SU-DHL-6 (cell line): Measurements from ENCODE around the gene DUSP22.

ENCODE experiments used
- H2AFZ ChIP-seq: fragments of 200-600 bp; sonication (generic); 2 replicates; pipeline ENCODE4 v1.6.1; 2014; ENCODE audit warnings: low read depth, mild to moderate bottlenecking, moderate library complexity, mixed read lengths, antibody characterized with exemption, low read length; ENCODE audit not compliant: severe bottlenecking
- H3F3A ChIP-seq: fragments of 200-600 bp; shearing (Covaris generic); 2 replicates; pipeline ENCODE4 v1.6.0; 2016; ENCODE audit warnings: antibody characterized with exemption, mild to moderate bottlenecking; ENCODE audit not compliant: insufficient read depth
- H3K27ac ChIP-seq: fragments of 200-600 bp; sonication (generic); 2 replicates; pipeline ENCODE4 v1.5.1; 2016; ENCODE audit warnings: low read depth, mild to moderate bottlenecking, low read length, moderate library complexity, mixed read lengths
- H3K27me3 ChIP-seq: fragments of 200-600 bp; sonication (generic), shearing (Covaris generic); 2 replicates; pipeline ENCODE4 v1.6.0; 2014; ENCODE audit warnings: mild to moderate bottlenecking, low read length
- H3K36me3 ChIP-seq: fragments of 200-600 bp; sonication (generic); 2 replicates; pipeline ENCODE4 v1.6.1; 2014; ENCODE audit warnings: mild to moderate bottlenecking, low read length, mixed read lengths
- H3K4me2 ChIP-seq: fragments of 300-600, 200-600 bp; shearing (Covaris generic), sonication (generic); 2 replicates; pipeline ENCODE4 v1.6.0; 2014; ENCODE audit warnings: low read length, low read depth, mild to moderate bottlenecking; ENCODE audit not compliant: poor library complexity, severe bottlenecking
- H3K4me3 ChIP-seq: fragments of 200-600 bp; sonication (generic); 2 replicates; pipeline ENCODE4 v1.5.1; 2014; ENCODE audit warnings: antibody characterized with exemption, low read length, mild to moderate bottlenecking, mixed read lengths; ENCODE audit not compliant: insufficient read depth, poor library complexity, severe bottlenecking
- H3K79me2 ChIP-seq: fragments of 200-600 bp; sonication (generic); 2 replicates; pipeline ENCODE4 v1.6.1; 2014; ENCODE audit warnings: mild to moderate bottlenecking, low read length, moderate library complexity; ENCODE audit not compliant: insufficient read depth
- H3K9ac ChIP-seq: fragments of 200-600 bp; sonication (generic); 2 replicates; pipeline ENCODE4 v1.7.0; 2014; ENCODE audit warnings: mild to moderate bottlenecking, low read length
- H3K9me2 ChIP-seq: fragments of 200-600 bp; sonication (generic); replicated peaks from 2 replicates; pipeline ENCODE4 v1.6.1; 2014; ENCODE audit warnings: low read length; ENCODE audit not compliant: insufficient read depth
- H3K9me3 ChIP-seq: fragments of 200-600 bp; sonication (generic); 2 replicates; pipeline ENCODE4 v1.6.1; 2014; ENCODE audit warnings: low read length, mixed read lengths; ENCODE audit not compliant: insufficient read depth
- H4K20me1 ChIP-seq: fragments of 200-600 bp; sonication (generic); 2 replicates; pipeline ENCODE4 v1.6.1; 2014; ENCODE audit warnings: low read depth, mild to moderate bottlenecking, antibody characterized with exemption, low read length, moderate library complexity, mixed read lengths
- EZH2phosphoT487 ChIP-seq: fragments of 200-600 bp; sonication (generic), shearing (Covaris generic); conservative IDR thresholded peaks from 2 replicates; pipeline ENCODE4 v1.6.1; 2018; ENCODE audit warnings: mild to moderate bottlenecking, antibody characterized with exemption, low read length, moderate library complexity, mixed read lengths
- TF ChIP-seq, protein P1 (sequence below): fragments of 200-600 bp; sonication (generic); IDR thresholded peaks from one replicate; pipeline ENCODE4 v1.5.1; 2017; ENCODE audit warnings: antibody characterized with exemption, mild to moderate bottlenecking, low read length, moderate library complexity; ENCODE audit not compliant: insufficient read depth, poor library complexity, severe bottlenecking

The DUSP22 gene

GRCh38 chr6:356828-357251, 64.6 kb downstream of the DUSP22 start:
- H3K4me3 ChIP-seq: no peak overlapping the region
- H3K27me3 ChIP-seq: no peaks in the 10 kb centered on the region
- H3K9me2 ChIP-seq: no peaks in the 10 kb centered on the region
- peak overlapping the region; percentile 5; the same call in 1 of the 2 replicates for H3K9ac ChIP-seq
- 0 out of 2 replicates have a peak, but pooled peaks cover 5% of the 10 kb centered on the region for H3F3A ChIP-seq
- peak overlapping the region; percentile 8 for H2AFZ ChIP-seq
- H3K27ac ChIP-seq: peak overlapping the region; percentile 58
- H3K79me2 ChIP-seq: no peaks in the 10 kb centered on the region
- no peak for TF ChIP-seq EZH2phosphoT487
- TF ChIP-seq, protein P1, sequence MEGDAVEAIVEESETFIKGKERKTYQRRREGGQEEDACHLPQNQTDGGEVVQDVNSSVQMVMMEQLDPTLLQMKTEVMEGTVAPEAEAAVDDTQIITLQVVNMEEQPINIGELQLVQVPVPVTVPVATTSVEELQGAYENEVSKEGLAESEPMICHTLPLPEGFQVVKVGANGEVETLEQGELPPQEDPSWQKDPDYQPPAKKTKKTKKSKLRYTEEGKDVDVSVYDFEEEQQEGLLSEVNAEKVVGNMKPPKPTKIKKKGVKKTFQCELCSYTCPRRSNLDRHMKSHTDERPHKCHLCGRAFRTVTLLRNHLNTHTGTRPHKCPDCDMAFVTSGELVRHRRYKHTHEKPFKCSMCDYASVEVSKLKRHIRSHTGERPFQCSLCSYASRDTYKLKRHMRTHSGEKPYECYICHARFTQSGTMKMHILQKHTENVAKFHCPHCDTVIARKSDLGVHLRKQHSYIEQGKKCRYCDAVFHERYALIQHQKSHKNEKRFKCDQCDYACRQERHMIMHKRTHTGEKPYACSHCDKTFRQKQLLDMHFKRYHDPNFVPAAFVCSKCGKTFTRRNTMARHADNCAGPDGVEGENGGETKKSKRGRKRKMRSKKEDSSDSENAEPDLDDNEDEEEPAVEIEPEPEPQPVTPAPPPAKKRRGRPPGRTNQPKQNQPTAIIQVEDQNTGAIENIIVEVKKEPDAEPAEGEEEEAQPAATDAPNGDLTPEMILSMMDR: no peak
- no peaks in the 10 kb centered on the region for H4K20me1 ChIP-seq
- no peaks in the 10 kb centered on the region for H3K9me3 ChIP-seq
- peak overlapping the region; percentile 18 for H3K4me2 ChIP-seq
- no peaks in the 10 kb centered on the region for H3K36me3 ChIP-seq

DNA sequence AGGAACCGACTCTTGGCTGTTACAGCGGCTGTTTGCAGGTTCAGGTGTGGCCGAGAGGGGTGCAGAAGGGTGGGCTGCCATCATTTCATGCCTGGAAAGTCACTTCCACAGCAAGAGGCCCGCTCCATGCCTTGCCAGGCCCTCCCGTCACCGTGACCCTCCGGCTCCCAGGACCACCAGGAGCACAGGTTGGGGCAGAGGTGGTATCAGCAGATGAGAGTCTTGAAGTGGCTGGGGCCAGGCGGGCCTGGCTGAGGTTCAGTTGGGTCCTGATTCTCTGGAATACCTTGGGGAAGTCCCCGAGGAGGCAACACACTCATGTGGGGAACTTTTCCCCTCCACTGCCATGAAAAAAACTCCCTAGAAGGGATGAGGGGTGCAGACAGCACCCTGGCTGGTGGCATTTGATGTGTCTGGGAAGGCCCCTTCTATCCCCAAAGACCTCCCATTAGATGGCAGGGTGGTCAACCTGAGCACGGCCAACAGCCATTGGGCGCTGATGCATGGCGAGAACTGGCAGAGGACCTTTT, 65.0 kb downstream of the DUSP22 start:
- H3K4me3 ChIP-seq: no peak overlapping the region
- H3K36me3 ChIP-seq: no peaks in the 10 kb centered on the region
- H3K9me3 ChIP-seq: no peaks in the 10 kb centered on the region
- no peaks in the 10 kb centered on the region for H4K20me1 ChIP-seq
- no peaks in the 10 kb centered on the region for H3K9me2 ChIP-seq
- peak overlapping the region; percentile 5; the same call in 1 of the 2 replicates for H3K9ac ChIP-seq
- 0 out of 2 replicates have a peak, but pooled peaks cover 5% of the 10 kb centered on the region for H3F3A ChIP-seq
- H2AFZ ChIP-seq: no peak overlapping the region
- H3K27me3 ChIP-seq: no peaks in the 10 kb centered on the region
- no peaks in the 10 kb centered on the region for H3K79me2 ChIP-seq
- TF ChIP-seq EZH2phosphoT487: no peak
- TF ChIP-seq, protein P1: no peak
- H3K4me2 ChIP-seq: peak overlapping the region; percentile 13
- H3K27ac ChIP-seq: peak overlapping the region; percentile 58

DNA sequence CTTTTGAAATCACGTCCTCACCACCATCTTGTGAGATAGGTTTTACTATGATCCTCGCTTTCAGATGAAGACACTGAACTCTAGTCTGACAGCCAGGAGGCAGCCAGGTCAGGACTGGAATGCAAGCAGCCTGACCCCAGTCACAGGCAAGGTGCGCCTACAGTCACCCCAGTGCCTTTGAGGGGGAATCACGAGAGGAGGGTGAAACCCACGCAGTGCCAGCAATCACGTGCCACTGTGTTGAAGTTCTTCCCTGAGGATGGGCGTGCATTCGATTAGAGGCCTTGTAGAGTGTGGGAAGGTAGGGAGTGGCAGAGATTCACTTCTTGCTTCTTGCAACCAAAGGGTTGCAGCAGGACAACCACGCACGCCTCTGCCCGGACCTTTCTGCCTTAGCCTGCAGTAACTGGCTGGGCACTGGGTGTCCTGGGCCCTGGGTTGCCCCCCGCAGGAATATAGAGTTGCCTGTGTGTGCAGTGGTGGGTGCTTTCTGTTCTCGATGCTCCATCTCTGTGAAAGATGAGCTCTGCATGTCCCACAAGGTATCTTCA, 65.6 kb downstream of the DUSP22 start:
- Histone ChIP-seq H3K27ac (no peak overlapping the region), H4K20me1 (no peaks in the 10 kb centered on the region), H3K9me2 (no peaks in the 10 kb centered on the region), H3K4me2 (no peak overlapping the region), H3K27me3 (no peaks in the 10 kb centered on the region), H2AFZ (no peak overlapping the region), H3F3A (0 out of 2 replicates have a peak, but pooled peaks cover 5% of the 10 kb centered on the region), H3K9me3 (no peaks in the 10 kb centered on the region), H3K36me3 (no peaks in the 10 kb centered on the region), H3K9ac (no peak overlapping the region), H3K79me2 (no peaks in the 10 kb centered on the region), H3K4me3 (no peak overlapping the region)
- no peak for TF ChIP-seq EZH2phosphoT487

- Histone ChIP-seq H3K4me2 (no peak overlapping the region), H3K27me3 (no peaks in the 10 kb centered on the region), H3K9me3 (no peaks in the 10 kb centered on the region), H4K20me1 (no peaks in the 10 kb centered on the region), H3K9me2 (no peaks in the 10 kb centered on the region), H3K27ac (no peak overlapping the region), H3K79me2 (no peaks in the 10 kb centered on the region), H3F3A (0 out of 2 replicates have a peak, but pooled peaks cover 5% of the 10 kb centered on the region), H3K4me3 (no peak overlapping the region), H3K9ac (no peak overlapping the region), H2AFZ (no peak overlapping the region), H3K36me3 (no peaks in the 10 kb centered on the region)
- no peak for TF ChIP-seq EZH2phosphoT487
- TF ChIP-seq, protein P1: no peak
Measured at GRCh38 chr6:358432-358831, 66.1 kb downstream of the DUSP22 start.
